Measurements from ENCODE around the gene SLC16A12.

DNA sequence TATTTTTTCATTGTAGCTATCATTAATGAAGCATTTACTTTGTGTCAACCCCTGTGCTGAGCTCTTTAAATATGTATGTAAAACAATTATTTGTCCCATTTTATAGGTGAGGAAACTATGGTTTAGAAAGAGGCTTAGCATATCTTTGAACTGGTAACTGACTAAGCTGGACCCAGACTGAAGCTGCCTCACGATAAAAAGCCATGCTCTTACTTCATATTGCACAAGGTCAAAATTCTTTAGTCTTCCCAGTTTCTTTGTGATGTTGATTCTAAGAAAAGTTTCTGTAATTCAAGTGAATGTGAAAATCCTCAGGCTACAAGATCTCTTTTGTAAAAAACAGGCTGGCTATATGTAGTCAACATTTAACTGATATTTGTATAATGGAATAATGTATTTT, 46.6 kb upstream of the SLC16A12 start:
- TF ChIP-seq, protein P1, sequence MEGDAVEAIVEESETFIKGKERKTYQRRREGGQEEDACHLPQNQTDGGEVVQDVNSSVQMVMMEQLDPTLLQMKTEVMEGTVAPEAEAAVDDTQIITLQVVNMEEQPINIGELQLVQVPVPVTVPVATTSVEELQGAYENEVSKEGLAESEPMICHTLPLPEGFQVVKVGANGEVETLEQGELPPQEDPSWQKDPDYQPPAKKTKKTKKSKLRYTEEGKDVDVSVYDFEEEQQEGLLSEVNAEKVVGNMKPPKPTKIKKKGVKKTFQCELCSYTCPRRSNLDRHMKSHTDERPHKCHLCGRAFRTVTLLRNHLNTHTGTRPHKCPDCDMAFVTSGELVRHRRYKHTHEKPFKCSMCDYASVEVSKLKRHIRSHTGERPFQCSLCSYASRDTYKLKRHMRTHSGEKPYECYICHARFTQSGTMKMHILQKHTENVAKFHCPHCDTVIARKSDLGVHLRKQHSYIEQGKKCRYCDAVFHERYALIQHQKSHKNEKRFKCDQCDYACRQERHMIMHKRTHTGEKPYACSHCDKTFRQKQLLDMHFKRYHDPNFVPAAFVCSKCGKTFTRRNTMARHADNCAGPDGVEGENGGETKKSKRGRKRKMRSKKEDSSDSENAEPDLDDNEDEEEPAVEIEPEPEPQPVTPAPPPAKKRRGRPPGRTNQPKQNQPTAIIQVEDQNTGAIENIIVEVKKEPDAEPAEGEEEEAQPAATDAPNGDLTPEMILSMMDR (IDR thresholded peaks at IDR 0.05; ENCODE audit: low read length), result no peak
- TF ChIP-seq EZH2 (IDR thresholded peaks at IDR 0.05; ENCODE audit: borderline replicate concordance, low read length), result no peak

Data from OCI-LY1 (cell line).